H1 (cell line): ENCODE measurements around the gene PRR16. TPM values are rescaled to one million over a fixed set of nuclear protein-coding genes. Genes with fewer than 3 reads are reported as not detected.

Experiments
- CTCF ChIA-PET: fragments of 300-600 bp; sonication (Branson Sonifier 250); formaldehyde crosslinking; loops from one replicate; lab custom pipeline; 2021; ENCODE audit not compliant: partially characterized antibody; lab: Charles Lee
- POLR2A ChIA-PET: fragments of 300-600 bp; sonication (Branson Sonifier 250); formaldehyde crosslinking; loops from one replicate; lab custom pipeline; 2021; ENCODE audit warnings: inconsistent platforms; ENCODE audit not compliant: partially characterized antibody; lab: Charles Lee
- DNase-seq, 2 experiments: peaks; one replicate each; pipeline versions ENCODE4 v3.0.0 to v3.0.0-alpha.2; 2010 to 2022; ENCODE audit warnings: low spot score in 2 of 2, low read depth in 1 of 2, mixed read lengths in 1 of 2
- FAIRE-seq: peaks from 2 replicates; lab custom pipeline; 2011; peaks lifted over from hg19 to GRCh38; lab: Jason Lieb, UNC
- H2AFZ ChIP-seq: 2 replicates; pipeline ENCODE4 v1.8.1; 2012; ENCODE audit warnings: low read length, inconsistent platforms
- H2AK5ac ChIP-seq: 2 replicates; pipeline ENCODE4 v1.6.1; 2013; ENCODE audit warnings: low read depth, low read length
- H2BK120ac ChIP-seq: replicated peaks from 2 replicates; pipeline ENCODE3; 2013; ENCODE audit warnings: low read depth, low read length, inconsistent platforms
- H2BK12ac ChIP-seq: 2 replicates; pipeline ENCODE4 v1.6.1; 2013; ENCODE audit warnings: low read depth, low read length
- H2BK15ac ChIP-seq: 2 replicates; pipeline ENCODE4 v1.6.1; 2013; ENCODE audit warnings: low read length
- H2BK20ac ChIP-seq: 2 replicates; pipeline ENCODE4 v1.6.1; 2013; ENCODE audit warnings: low read length
- H2BK5ac ChIP-seq: 2 replicates; pipeline ENCODE4 v1.6.1; 2013; ENCODE audit warnings: low read depth, low read length
- H3K14ac ChIP-seq: 2 replicates; pipeline ENCODE4 v1.6.1; 2013; ENCODE audit warnings: inconsistent platforms; ENCODE audit not compliant: insufficient read length
- H3K18ac ChIP-seq: 2 replicates; pipeline ENCODE4 v1.6.1; 2013; ENCODE audit warnings: low read length; ENCODE audit errors: extremely low read depth
- H3K23ac ChIP-seq: 2 replicates; pipeline ENCODE4 v1.6.1; 2013; ENCODE audit warnings: inconsistent platforms; ENCODE audit not compliant: insufficient read length
- H3K23me2 ChIP-seq: 2 replicates; pipeline ENCODE4 v1.6.1; 2013; ENCODE audit warnings: low read depth, low read length
- H3K27ac ChIP-seq: 2 replicates; pipeline ENCODE4 v1.6.1; 2011; ENCODE audit warnings: low read depth, low read length, inconsistent platforms
- H3K27me3 ChIP-seq, 4 experiments: replicated peaks in 1 of 4; 1 replicate in 1 of 4; 2 replicates in 3 of 4; pipeline versions ENCODE4 v1.6.1 to v1.8.1; 2011 to 2013; ENCODE audit warnings: low read length in 3 of 4, mild to moderate bottlenecking in 3 of 4, inconsistent platforms in 2 of 4, mixed read lengths in 2 of 4, moderate library complexity in 1 of 4; ENCODE audit not compliant: control insufficient read depth in 3 of 4, insufficient read depth in 3 of 4; ENCODE audit errors: extremely low read depth in 1 of 4
- H3K36me3 ChIP-seq, 4 experiments: 2 replicates each; pipeline versions ENCODE4 v1.6.1 to v1.8.1; 2011 to 2013; ENCODE audit warnings: mild to moderate bottlenecking in 4 of 4, low read length in 3 of 4, moderate library complexity in 2 of 4, control low read depth in 1 of 4, inconsistent platforms in 1 of 4; ENCODE audit not compliant: insufficient read depth in 4 of 4, control insufficient read depth in 2 of 4
- H3K4ac ChIP-seq: replicated peaks from 2 replicates; pipeline ENCODE3; 2013; ENCODE audit warnings: low read length, low read depth, mixed read lengths, inconsistent platforms; ENCODE audit not compliant: insufficient read length
- H3K4me1 ChIP-seq, 4 experiments: replicated peaks in 1 of 4; 1 replicate in 1 of 4; 2 replicates in 3 of 4; pipeline versions ENCODE4 v1.6.1 to v1.8.1; 2011 to 2013; ENCODE audit warnings: low read length in 3 of 4, inconsistent platforms in 2 of 4, mixed read lengths in 1 of 4; ENCODE audit not compliant: insufficient read depth in 4 of 4, control insufficient read depth in 3 of 4
- H3K4me2 ChIP-seq, 2 experiments: 2 replicates each; pipeline versions ENCODE4 v1.6.1 to v1.8.1; 2011 to 2013; ENCODE audit warnings: low read depth in 2 of 2, low read length in 2 of 2, control low read depth in 1 of 2, inconsistent platforms in 1 of 2, mild to moderate bottlenecking in 1 of 2; ENCODE audit not compliant: insufficient read depth in 1 of 2
- H3K4me3 ChIP-seq, 4 experiments: fragments of 200-600, 300-600 bp in 1 of 4; sonication (generic), shearing (Covaris generic), sonication (Bioruptor Twin) in 1 of 4; 2 replicates each; pipeline versions ENCODE4 v1.5.1 to v1.8.1; 2011 to 2016; ENCODE audit warnings: low read length in 4 of 4, low read depth in 3 of 4, control low read depth in 2 of 4, inconsistent platforms in 2 of 4, mild to moderate bottlenecking in 2 of 4, mixed read lengths in 1 of 4, moderate library complexity in 1 of 4; ENCODE audit not compliant: insufficient read depth in 2 of 4; ENCODE audit errors: extremely low read depth in 1 of 4
- H3K56ac ChIP-seq: replicated peaks from 2 replicates; pipeline ENCODE3; 2013; ENCODE audit warnings: low read depth, mild to moderate bottlenecking, mixed read lengths, low read length, inconsistent platforms; ENCODE audit not compliant: insufficient read length
- H3K79me1 ChIP-seq: 2 replicates; pipeline ENCODE4 v1.6.1; 2013; ENCODE audit warnings: low read depth, low read length, control low read depth
- H3K79me2 ChIP-seq, 2 experiments: 2 replicates each; pipeline versions ENCODE4 v1.6.1 to v1.8.1; 2012 to 2013; ENCODE audit warnings: low read length in 2 of 2, mild to moderate bottlenecking in 2 of 2, inconsistent platforms in 1 of 2; ENCODE audit not compliant: insufficient read depth in 2 of 2, control insufficient read depth in 1 of 2
- H3K9ac ChIP-seq, 4 experiments: replicated peaks in 1 of 4; 1 replicate in 1 of 4; 2 replicates in 3 of 4; pipeline versions ENCODE4 v1.6.1 to v1.8.1; 2011 to 2013; ENCODE audit warnings: low read depth in 3 of 4, low read length in 3 of 4, control low read depth in 2 of 4, mild to moderate bottlenecking in 2 of 4, moderate library complexity in 2 of 4, inconsistent platforms in 1 of 4; ENCODE audit errors: extremely low read depth in 1 of 4
- H3K9me3 ChIP-seq, 2 experiments: 2 replicates each; pipeline versions ENCODE4 v1.6.1 to v1.8.1; 2012 to 2013; ENCODE audit warnings: mild to moderate bottlenecking in 2 of 2, moderate library complexity in 2 of 2, control low read depth in 1 of 2, inconsistent platforms in 1 of 2, low read depth in 1 of 2, low read length in 1 of 2, mixed read lengths in 1 of 2; ENCODE audit not compliant: insufficient read depth in 2 of 2
- H4K20me1 ChIP-seq, 2 experiments: replicated peaks in 1 of 2; 2 replicates each; pipeline versions ENCODE3 to v1.8.1; 2011 to 2013; ENCODE audit warnings: inconsistent platforms in 2 of 2, low read length in 2 of 2, mild to moderate bottlenecking in 1 of 2; ENCODE audit not compliant: insufficient read depth in 2 of 2, control insufficient read depth in 1 of 2
- H4K5ac ChIP-seq: 2 replicates; pipeline ENCODE4 v1.6.1; 2013; ENCODE audit warnings: low read length, low read depth, mixed read lengths, inconsistent platforms; ENCODE audit not compliant: insufficient read length
- H4K8ac ChIP-seq: 2 replicates; pipeline ENCODE4 v1.8.0; 2013; ENCODE audit warnings: mild to moderate bottlenecking, moderate library complexity, low read length, inconsistent platforms; ENCODE audit not compliant: insufficient read depth; ENCODE audit errors: extremely low read depth
- H4K91ac ChIP-seq: replicated peaks from 2 replicates; pipeline ENCODE3; 2013; ENCODE audit warnings: low read length, mixed read lengths, inconsistent platforms; ENCODE audit not compliant: insufficient read length
- CBX5 ChIP-seq: fragments of 300-800, 300-1000 bp; sonication (generic); IDR thresholded peaks from 2 replicates; pipeline ENCODE4 v1.7.1; 2016; ENCODE audit warnings: antibody characterized with exemption, low read length, low read depth
- CTBP2 ChIP-seq: IDR thresholded peaks from 2 replicates; pipeline ENCODE4 v1.7.0; 2011; ENCODE audit warnings: borderline replicate concordance, mild to moderate bottlenecking, moderate library complexity, mixed read lengths, low read length; ENCODE audit not compliant: insufficient read depth, insufficient read length
- GABPA ChIP-seq: IDR thresholded peaks from 2 replicates; pipeline ENCODE4 v1.6.1; 2011; ENCODE audit warnings: mild to moderate bottlenecking, low read length, moderate library complexity, borderline replicate concordance; ENCODE audit not compliant: insufficient read depth
- HDAC6 ChIP-seq: IDR thresholded peaks from one replicate; pipeline ENCODE4 v1.7.1; 2012; ENCODE audit warnings: low read depth, mild to moderate bottlenecking, inconsistent platforms, low read length, moderate library complexity
- MAFK ChIP-seq: IDR thresholded peaks from 2 replicates; pipeline ENCODE4 v1.6.1; 2012; ENCODE audit warnings: low read depth, mild to moderate bottlenecking, improper control_type of control experiment, low read length
- polyA plus RNA-seq, 7 experiments: library from polyadenylated mRNA; depleted of rRNA in 3 of 7; stranded (reverse) in 5 of 7; unstranded in 2 of 7; fragments of >200 nt in 5 of 7; fragments of 200-250 nt in 2 of 7; gene quantifications; 1 replicate in 5 of 7; 2 replicates in 1 of 7; 4 replicates in 1 of 7; pipeline versions ENCODE4 v1.2.1 to v1.2.3, GENCODE V29; 2011 to 2013; ENCODE audit warnings: missing spikeins in 2 of 7, mixed read lengths in 2 of 7
- total RNA-seq: library from RNA; stranded (reverse); fragmentation: NEBNext Ultra II Directional; extraction: Animal tissue kit (Norgen Biotek cat#: 25700); gene quantifications from 2 replicates; pipeline ENCODE4 v1.2.1, GENCODE V29; 2021

The PRR16 gene
- total and polyA plus RNA-seq, 2 of the 8 experiments (the other 6 are each of a cell fraction or from before 2014, with no cell fraction given), result 0.73 to 1.6 TPM

GRCh38 chr5:120472911-120473310 lies 8.8 kb downstream of the PRR16 start:
- DNase-seq, result no peak
- no peak overlapping the region for H3K9ac ChIP-seq
- H3K4me1 ChIP-seq, result no peaks in the 10 kb centered on the region
- H3K4me3 ChIP-seq, result no peak overlapping the region
- no peak overlapping the region for H2BK20ac ChIP-seq
- H3K18ac ChIP-seq, result no peak overlapping the region
- no peaks in the 10 kb centered on the region for H3K79me2 ChIP-seq
- no peak overlapping the region for H3K23ac ChIP-seq
- no peaks in the 10 kb centered on the region for H4K20me1 ChIP-seq
- H3K27me3 ChIP-seq, result no peaks in the 10 kb centered on the region
- FAIRE-seq, result no peak
- TF ChIP-seq GABPA (no peak), MAFK (no peak), HDAC6 (no peak), CTBP2 (no peak), CBX5 (no peak)
- H3K4ac ChIP-seq, result no peak overlapping the region
- H3K36me3 ChIP-seq, result no peaks in the 10 kb centered on the region
- H3K79me1 ChIP-seq, result no peaks in the 10 kb centered on the region
- no peak overlapping the region for H2BK5ac ChIP-seq
- H4K5ac ChIP-seq, result no peak overlapping the region
- H3K14ac ChIP-seq, result no peak overlapping the region
- no peaks in the 10 kb centered on the region for H3K9me3 ChIP-seq
- no peak overlapping the region for H3K27ac ChIP-seq
- no peak overlapping the region for H3K4me2 ChIP-seq
- H2BK12ac ChIP-seq, result no peak overlapping the region
- H2BK120ac ChIP-seq, result no peak overlapping the region
- no peak overlapping the region for H4K8ac ChIP-seq
- H3K23me2 ChIP-seq, result no peaks in the 10 kb centered on the region
- no peak overlapping the region for H3K56ac ChIP-seq
- H2BK15ac ChIP-seq, result no peak overlapping the region
- ChIA-PET CTCF (interaction anchor here (1.5 kb wide), 1 partner anchor 27 kb away, joined by 3 read pairs; no protein-coding TSS in a partner anchor), POLR2A (no interaction called here)
- H2AFZ ChIP-seq, result no peak overlapping the region
- H2AK5ac ChIP-seq, result no peak overlapping the region
- H4K91ac ChIP-seq, result no peak overlapping the region
